Activated CD4-positive, alpha-beta T cell treated with anti-CD3 and anti-CD28 coated beads, Interleukin-10, Interleukin-2, amounts not matched to agents 100 ng/mL and 50 ng/mL, durations not matched to agents 16 hours and 8 hours (primary cell): Measurements from ENCODE around the gene SMARCAL1.

Experiments used
- DNase-seq: peaks from one replicate; pipeline ENCODE4 v3.0.0-alpha.2; 2020

SMARCAL1 gene

GRCh38 chr2:216477283-216478035 lies 65.2 kb downstream of the SMARCAL1 start:
- no peak for DNase-seq

- DNase-seq = peak; percentile 24
Measured at GRCh38 chr2:216478151-216478550, 65.9 kb downstream of the SMARCAL1 start.

- DNase-seq = no peak
Measured at GRCh38 chr2:216478791-216479190, 66.5 kb downstream of the SMARCAL1 start.

DNA sequence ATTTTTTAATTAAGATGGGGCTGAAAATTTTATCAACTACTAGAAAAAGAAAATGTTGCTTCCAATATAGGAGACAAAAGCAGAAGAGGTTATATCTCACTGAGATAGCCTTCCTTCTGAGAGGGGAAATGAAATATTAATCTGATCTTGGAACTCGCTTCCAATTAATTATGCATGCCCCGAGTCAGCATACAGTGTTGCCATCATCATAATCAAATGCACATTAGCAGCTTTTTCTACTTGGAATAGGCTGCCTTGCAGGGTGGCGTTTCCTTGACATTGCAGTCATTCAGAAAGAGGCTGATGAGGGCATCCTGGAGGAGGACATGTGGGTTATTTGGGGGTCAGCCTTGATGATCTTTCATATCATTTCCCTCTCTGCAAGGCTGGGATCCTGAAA lies 67.9 kb downstream of the SMARCAL1 start:
- DNase-seq = no peak

DNA sequence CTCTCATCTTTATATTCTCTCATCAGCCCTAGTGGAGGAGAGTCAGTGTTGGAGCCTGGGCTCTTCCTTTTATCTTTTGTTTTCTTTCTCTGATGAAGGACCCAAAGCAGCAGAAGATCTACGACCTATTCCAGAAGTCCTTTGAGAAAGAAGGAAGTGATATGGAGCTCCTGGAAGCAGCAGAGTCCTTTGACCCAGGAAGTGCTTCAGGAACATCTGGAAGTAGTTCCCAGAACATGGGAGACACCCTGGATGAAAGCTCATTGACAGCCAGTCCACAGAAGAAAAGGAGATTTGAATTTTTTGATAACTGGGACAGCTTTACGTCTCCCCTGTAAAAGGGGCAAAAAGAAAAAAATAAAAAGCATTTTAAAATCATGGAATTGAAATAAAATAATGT lies 70.4 kb downstream of the SMARCAL1 start:
- DNase-seq = no peak

- DNase-seq = no peak
Measured at GRCh38 chr2:216485237-216485636, 73.0 kb downstream of the SMARCAL1 start.

DNA sequence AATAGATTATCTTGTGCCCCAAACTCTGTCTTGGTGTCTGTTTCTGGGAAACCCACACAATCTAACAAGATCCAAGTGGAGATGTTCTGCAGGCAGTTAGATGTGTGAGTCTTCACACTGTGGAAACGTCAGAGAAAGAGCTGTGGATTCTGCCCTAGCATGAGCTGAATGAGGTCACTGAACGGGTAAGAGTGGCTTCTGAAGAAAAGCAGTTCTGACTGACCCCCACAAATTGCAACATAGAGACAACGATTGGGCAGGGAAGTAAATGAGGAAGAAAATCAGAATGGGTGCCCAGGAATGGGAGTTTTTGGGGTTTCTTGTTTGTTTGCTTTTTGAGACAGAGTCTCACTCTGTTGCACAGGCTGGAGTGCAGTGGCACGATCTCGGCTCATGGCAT lies 73.5 kb downstream of the SMARCAL1 start:
- DNase-seq = no peak

- no peak for DNase-seq
Measured at GRCh38 chr2:216486271-216486670, 74.0 kb downstream of the SMARCAL1 start.

GRCh38 chr2:216486708-216487107 lies 74.4 kb downstream of the SMARCAL1 start:
- no peak for DNase-seq

DNA sequence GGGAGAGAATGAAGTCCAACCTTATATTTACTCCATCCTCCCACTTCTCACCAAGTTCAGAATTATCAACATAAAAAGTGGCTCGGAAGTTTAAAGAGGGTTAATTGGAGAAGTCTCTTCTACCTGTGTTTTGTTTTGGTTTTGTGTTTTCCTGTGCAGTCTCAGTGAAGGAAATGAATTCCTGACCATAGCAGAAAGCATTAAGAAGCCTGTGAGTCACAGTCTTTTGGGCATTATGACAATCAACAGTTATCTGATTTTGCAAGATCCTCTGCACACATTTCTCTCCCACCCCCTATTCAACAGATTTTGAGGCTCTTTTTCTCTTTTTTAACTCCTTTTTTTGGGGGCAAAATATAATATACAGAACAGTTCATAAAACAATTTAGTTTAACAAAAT lies 77.8 kb downstream of the SMARCAL1 start:
- DNase-seq = no peak

- DNase-seq = no peak
Measured at GRCh38 chr2:216491793-216492596, 79.7 kb downstream of the SMARCAL1 start.

DNA sequence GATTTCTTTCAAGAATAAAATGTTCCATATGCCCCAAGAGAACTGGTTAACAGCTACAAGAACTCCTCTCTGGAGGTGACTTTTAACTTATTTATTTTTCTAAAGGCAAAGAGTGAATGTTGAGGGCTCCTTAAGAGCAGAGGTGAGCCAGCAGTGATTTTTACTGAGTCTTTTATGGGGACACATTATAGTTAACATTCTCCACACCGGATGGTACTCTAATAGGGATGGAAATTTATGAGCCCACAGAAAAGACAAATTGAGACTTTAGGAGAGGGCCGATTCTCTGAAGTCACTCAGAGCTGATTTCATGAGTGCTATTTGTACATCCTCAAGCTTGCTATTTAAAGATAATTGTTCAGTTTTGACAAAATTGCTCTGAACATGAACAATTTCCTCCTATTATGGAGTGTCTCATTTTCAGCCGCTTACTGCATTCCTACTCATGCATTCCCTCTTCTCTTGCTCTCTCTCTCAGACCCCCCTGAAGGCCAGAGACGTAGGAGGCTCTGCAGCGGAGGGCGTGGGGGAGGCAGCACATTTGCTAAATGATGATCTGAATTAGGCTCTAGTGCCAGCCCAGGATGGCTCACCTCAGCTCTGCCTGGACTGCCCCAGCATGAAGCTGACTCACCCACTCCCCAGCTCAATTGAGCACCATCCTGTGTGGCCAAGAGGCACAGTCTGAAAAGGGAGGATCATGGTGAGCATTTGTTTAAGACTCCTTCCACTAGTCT lies 80.5 kb downstream of the SMARCAL1 start:
- DNase-seq = no peak

DNA sequence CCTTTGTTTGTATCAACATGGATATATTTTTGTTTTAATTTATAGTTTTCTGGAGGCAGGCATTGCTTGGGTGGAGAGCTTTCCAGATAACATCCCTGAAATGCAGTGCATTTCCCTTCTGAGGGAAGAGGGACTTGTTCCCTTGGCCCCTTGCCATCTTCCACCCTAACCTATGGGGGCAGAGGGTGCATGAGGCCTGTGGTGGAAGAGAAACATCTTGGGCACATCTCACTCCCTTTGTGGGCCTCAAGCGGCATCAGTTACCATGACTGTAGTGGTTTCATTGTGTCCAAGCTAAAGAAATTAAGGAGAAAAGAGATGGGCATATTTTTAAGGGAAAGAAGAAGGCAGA lies 81.0 kb downstream of the SMARCAL1 start:
- no peak for DNase-seq

DNA sequence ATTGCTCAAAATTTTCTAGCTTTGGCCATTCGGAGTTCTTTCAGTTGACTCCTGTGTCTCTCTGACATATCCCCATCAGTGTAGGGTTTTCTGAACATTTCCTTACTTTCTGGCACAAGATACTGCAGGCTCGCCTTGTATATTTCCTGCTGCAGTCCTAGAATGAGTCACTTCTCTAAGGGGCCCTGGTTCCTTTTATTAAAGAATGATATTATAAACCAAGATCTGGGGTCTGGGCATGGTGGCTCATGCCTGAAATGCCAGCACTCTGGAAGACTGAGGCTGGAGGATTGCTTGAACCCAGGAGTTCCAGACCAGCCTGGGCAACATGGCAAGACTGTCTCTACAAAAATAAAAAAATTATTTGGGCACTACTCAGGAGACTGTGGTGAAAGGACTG lies 83.4 kb downstream of the SMARCAL1 start:
- no peak for DNase-seq

DNA sequence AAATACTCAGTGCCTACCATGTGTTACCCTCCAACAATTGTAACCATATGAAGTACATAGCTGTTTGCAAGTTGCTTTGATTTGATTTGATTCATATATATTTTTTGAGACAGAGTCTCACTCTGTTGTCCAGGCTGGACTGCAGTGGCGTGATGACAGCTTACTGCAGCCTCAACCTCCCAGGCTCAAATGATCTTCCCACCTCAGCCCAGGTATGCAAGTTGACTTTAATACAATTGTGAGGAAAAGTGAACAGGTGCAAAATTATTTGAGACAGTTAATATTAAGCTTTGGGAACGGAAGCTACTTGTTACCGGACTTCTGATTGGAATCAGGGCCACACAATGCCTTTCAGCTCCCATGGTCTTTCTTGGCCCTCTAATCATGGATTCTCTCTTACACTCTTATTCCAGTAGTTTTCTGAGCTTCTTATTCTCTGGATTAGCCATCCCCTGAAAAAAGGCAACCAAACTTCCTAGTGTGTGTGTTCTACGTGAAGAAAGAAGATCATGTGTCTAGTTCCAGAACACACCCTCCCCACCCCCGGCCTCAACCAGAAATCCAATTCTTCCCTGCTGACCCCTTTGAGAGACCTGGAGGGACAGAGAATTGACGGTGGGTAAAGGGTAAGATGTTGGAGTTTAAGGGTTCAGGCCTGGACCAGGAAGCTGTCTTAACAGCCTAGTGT lies 85.2 kb downstream of the SMARCAL1 start:
- DNase-seq = no peak

DNA sequence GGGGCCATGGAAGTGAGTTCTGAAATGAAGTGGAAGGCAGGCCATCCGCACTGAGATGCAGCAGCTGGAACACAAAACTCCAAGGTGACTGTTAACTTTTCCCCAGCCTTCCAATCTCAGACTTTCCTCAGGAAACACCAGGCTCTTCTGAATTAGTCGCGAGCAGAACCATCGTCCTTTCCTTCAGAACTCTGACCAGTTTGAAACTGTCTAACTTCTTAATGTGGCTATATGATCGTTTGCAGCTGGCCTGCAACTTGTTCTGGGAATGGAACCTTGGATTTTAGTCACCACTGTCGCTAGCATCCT lies 85.7 kb downstream of the SMARCAL1 start:
- no peak for DNase-seq

- DNase-seq = peak; percentile 95
Measured at GRCh38 chr2:216498379-216499352, 86.4 kb downstream of the SMARCAL1 start, which contains the start of gene RPL37A. Gene RPL37A, plus strand, starts transcription at chr2:216498844. Its CDS starts 31 bp downstream, at chr2:216498875.

DNA sequence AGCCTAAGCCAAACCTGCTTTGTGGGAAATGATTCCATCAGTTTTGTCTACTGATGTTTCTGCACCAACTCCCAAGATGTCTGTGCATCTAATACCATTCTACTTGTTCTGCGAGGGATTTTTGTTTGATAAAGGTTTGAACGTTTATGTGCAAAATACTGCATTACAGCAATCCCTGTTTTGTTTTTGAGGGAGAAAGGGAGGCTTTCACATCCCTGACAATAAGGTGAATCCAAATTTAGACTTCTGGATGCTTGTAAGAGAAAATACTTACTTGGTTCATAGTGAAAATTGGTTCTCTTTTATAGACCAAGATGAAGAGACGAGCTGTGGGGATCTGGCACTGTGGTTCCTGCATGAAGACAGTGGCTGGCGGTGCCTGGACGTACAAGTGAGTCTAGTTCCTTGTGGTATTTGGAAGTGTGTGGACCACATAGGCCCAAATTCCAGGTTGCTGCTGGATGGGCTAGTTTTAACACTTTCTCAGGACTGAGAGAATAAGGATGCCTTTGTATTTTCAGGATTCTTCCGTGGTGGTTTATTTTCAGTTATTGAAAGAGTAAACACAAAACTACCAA lies 87.4 kb downstream of the SMARCAL1 start:
- no peak for DNase-seq

DNA sequence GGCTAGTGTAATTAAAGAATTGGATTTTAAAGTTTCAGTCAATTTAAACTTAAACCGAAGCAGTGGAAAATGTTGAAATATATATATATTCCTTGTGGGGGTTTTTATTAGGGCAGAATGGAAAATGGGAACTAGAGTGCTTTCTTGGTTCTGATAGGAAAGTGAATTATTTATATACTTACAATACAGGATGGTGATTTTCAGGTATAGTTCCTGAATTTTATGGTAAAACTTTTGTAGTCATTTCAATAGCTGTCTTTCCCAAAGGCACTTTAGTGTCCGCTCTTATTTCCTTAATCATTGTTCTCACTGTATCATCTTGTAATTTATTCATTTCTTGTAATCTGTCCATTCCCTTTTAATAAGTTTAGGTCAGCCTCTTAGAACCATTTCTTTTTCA lies 88.3 kb downstream of the SMARCAL1 start:
- no peak for DNase-seq

- DNase-seq = no peak
Measured at GRCh38 chr2:216501854-216502253, 89.6 kb downstream of the SMARCAL1 start.

GRCh38 chr2:216502381-216503158 lies 90.3 kb downstream of the SMARCAL1 start:
- DNase-seq = no peak
